Left kidney (tissue), 2 donors: ENCODE data around the gene DCANP1. TPM values are rescaled to one million over a fixed set of nuclear protein-coding genes. Genes with fewer than 3 reads are reported as not detected.

ENCODE experiments used
- DNase-seq: peaks from one replicate; pipeline ENCODE4 v3.0.0-alpha.2; 2013
- polyA plus RNA-seq: library from polyadenylated mRNA; unstranded; fragments of 120-200 nt; gene quantifications from one replicate; pipeline ENCODE4 v1.2.1, GENCODE V29; 2013; ENCODE audit not compliant: insufficient read length

The DCANP1 gene
- polyA plus RNA-seq, 1 donor = 0.05 TPM

GRCh38 chr5:135423146-135423845, 23.9 kb downstream of the DCANP1 start:
- DNase-seq = no peak

DNA sequence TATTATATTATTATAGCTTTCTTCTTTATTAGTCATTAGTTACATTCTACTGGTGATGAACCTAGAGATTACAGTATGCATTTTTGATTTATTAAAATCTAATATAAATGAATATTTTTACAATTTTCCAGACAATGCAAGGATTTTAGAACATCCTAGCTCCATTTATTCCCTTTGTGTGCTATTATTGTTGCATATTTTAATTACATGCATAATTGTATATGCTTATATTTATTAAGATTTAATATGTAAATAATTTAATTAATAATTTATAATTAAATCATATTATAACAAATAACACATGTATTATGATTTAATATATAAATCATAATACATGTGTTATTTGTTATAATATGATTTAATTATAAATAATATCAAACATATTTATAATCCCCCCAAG, 24.7 kb downstream of the DCANP1 start:
- no peak for DNase-seq

DNA sequence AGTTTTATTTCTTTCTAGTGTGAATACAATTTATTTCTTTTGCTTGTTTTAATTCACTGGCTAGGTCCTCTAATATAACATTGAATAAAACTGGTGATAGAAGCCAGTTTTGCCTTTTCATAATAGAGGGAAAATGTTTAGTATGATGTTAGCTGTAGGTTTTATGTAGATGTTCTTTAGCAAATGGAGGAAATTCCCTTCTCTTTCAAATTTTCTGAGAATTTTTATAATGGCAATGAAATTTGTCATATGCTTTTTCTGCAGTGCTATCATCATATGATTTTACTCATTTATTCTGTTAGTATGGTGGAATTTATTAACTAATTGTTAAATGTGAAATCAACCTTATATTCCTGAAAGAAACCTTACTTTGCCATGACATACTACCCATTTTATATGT, 30.1 kb downstream of the DCANP1 start:
- no peak for DNase-seq

DNA sequence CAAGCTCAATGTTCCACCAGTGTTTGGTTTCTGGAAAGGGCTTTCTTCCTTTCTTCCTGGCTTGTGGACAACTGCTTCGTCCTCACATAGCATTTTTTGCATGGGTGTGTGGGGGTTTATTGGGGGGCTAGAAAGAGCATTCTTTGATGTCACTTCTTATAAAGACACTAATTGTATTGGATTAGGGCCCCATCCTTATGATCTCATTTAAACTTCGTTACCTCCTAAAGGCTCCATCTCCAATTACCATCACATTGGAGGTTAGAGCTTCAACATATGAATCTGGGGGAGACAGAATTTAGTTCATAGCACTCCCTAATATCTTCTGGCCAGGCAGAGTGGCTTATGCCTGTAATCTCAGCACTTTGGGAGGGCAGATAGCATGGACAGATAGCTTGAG, 42.1 kb downstream of the DCANP1 start:
- DNase-seq = no peak

- DNase-seq = no peak
Measured at GRCh38 chr5:135402031-135402430, 45.1 kb downstream of the DCANP1 start.

DNA sequence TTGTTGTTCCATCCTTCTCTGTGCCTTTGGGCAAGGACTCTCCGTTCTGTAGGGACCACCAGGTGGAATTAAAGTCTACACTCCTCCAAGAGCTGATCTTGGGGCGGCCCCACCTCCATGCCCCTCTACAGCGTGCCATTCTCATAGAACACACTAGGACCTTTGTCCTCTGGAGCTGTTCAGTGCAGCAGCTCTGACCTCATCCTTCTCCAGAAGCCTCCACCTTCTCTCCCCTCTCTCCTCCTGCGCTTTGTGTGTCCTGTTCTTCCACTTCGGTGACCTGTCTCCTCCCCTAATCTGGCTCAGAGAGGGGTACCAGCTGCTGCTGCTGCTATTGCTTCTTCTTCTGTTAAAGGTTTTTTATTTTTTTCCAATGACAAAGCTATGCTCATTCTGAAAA, 46.3 kb downstream of the DCANP1 start:
- no peak for DNase-seq

GRCh38 chr5:135399794-135400542, 47.2 kb downstream of the DCANP1 start:
- DNase-seq = no peak

- DNase-seq = peak; percentile 86
Measured at GRCh38 chr5:135398855-135399793, 48.0 kb downstream of the DCANP1 start, which contains the start of gene MACROH2A1. Gene MACROH2A1, minus strand, starts transcription at chr5:135399231. Its CDS starts 10,138 bp downstream, at chr5:135389093.

DNA sequence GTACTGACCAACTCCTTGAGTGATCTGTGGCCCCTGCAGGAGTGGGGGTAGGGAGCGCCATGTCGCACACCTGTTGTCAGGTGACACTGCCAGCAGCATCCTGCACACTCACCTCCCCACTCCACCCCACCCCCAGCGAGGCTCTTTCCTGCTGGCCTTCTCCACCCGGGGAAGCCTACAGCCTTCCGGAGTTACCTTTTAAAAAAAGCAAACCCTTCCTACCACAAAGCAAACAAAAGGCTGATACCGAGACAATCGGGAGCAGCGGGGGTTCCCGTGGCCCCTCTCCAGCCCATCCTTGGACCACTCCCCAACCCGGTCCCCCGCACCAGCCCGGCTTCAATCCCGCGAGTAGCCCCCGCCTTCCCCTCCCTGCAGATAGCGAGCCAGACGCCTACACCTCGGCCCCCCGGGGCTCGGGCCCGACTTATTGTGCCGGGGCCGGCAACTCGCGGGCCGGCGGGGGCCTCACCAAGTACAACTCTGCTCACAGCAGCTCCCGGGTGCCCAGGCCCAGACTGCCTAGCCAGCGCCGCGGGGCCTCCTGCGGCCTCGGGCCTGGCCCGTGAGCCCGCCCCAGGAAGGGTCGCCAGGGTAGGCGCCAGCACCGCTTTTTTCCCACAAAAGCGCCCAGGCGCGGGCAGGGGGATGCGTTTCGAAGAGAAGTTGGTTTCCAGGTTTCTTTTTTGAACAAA, 48.8 kb downstream of the DCANP1 start:
- no peak for DNase-seq

- no peak for DNase-seq
Measured at GRCh38 chr5:135397084-135397483, 50.1 kb downstream of the DCANP1 start.

GRCh38 chr5:135396459-135397055, 50.6 kb downstream of the DCANP1 start:
- no peak for DNase-seq

DNA sequence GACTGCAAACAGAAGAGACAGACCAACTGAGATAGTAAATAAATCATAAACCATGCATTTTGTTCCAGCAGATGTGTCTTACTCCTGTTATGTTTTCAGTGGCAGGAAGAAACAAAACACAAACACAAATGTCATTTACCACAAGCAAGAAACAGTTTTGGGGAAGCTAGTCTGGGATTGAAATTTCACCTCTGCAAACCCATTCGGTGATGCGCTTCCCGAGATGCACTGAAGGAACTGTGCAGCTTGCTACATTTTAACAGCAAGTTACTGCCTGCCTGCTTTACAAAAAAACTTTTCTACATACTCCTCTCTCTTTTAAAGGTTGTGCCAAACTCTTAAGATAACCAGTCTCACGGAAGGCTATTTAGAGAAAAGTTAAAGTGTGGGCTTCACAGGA, 51.3 kb downstream of the DCANP1 start:
- DNase-seq = no peak

- DNase-seq = no peak
Measured at GRCh38 chr5:135395451-135395850, 51.7 kb downstream of the DCANP1 start.

Other genes with a start within 250 kb of the DCANP1 start
- gene MACROH2A1, start 48.1 kb downstream of the DCANP1 start, polyA plus RNA-seq = 242 TPM
- 0.08 TPM for gene TIFAB, start 5.0 kb upstream of the DCANP1 start, polyA plus RNA-seq
- gene NEUROG1, start 88.6 kb upstream of the DCANP1 start, polyA plus RNA-seq = not detected
- gene CXCL14, start 131.6 kb upstream of the DCANP1 start, polyA plus RNA-seq = 23.0 TPM